Activated CD4-positive, alpha-beta T cell treated with anti-CD3 and anti-CD28 coated beads, Interleukin-2, amount 10 ng/mL, durations not matched to agents 24 days and 14 days (primary cell): ENCODE measurements around the gene UBE2D3. TPM values are rescaled to one million over a fixed set of nuclear protein-coding genes. Genes with fewer than 3 reads are reported as not detected.
"Not testable (repeated sequence)": the region's sequence is repeated elsewhere in the genome, so short reads cannot be mapped to it uniquely, and the experiment has no call there.

ENCODE experiments used
- DNase-seq: peaks from one replicate; pipeline ENCODE4 v3.0.0; 2022
- H3K27ac Mint-ChIP-seq: one replicate; pipeline ENCODE4 v1.8.0; 2022; ENCODE audit warnings: mild to moderate bottlenecking, mixed read lengths
- H3K27me3 Mint-ChIP-seq: one replicate; pipeline ENCODE4 v1.8.0; 2022; ENCODE audit warnings: mixed read lengths
- H3K36me3 Mint-ChIP-seq: one replicate; pipeline ENCODE4 v1.8.0; 2022; ENCODE audit warnings: low read depth, mild to moderate bottlenecking, mixed read lengths
- H3K4me1 Mint-ChIP-seq: one replicate; pipeline ENCODE4 v1.8.0; 2021; ENCODE audit warnings: mixed read lengths
- H3K4me3 Mint-ChIP-seq: one replicate; pipeline ENCODE4 v1.8.0; 2022; ENCODE audit warnings: mild to moderate bottlenecking, moderate library complexity, mixed read lengths
- H3K9me3 Mint-ChIP-seq: one replicate; pipeline ENCODE4 v1.8.0; 2021; ENCODE audit warnings: mixed read lengths
- intact Hi-C: fragments of 100-400 bp; cut with micrococcal nuclease; formaldehyde crosslinking; loops from one replicate; pipeline ENCODE4 v1.15.1; 2023
- total RNA-seq: library from RNA; stranded (reverse); gene quantifications from 2 replicates; pipeline ENCODE4 v1.2.3, GENCODE V29; 2022

The UBE2D3 gene
- total RNA-seq, 1 donor from 2014 or later: 488 TPM

GRCh38 chr4:102825261-102826091, 1.9 kb downstream of the UBE2D3 start:
- H3K27ac Mint-ChIP-seq: no peak overlapping the region
- peaks cover 30% of the 10 kb centered on the region for H3K36me3 Mint-ChIP-seq
- no peak overlapping the region for H3K4me3 Mint-ChIP-seq
- DNase-seq: peak; percentile 81
- no peaks in the 10 kb centered on the region for H3K27me3 Mint-ChIP-seq
- no peaks in the 10 kb centered on the region for H3K9me3 Mint-ChIP-seq
- intact Hi-C loops: loop anchor here (2.0 to 5.0 kb wide), 4 partner anchors 17 to 393 kb away; no protein-coding TSS in a partner anchor
- H3K4me1 Mint-ChIP-seq: peaks cover 36% of the 10 kb centered on the region

GRCh38 chr4:102824398-102824797, 3.0 kb downstream of the UBE2D3 start:
- peaks cover 38% of the 10 kb centered on the region for H3K36me3 Mint-ChIP-seq
- H3K27me3 Mint-ChIP-seq: no peaks in the 10 kb centered on the region
- DNase-seq: no peak
- H3K9me3 Mint-ChIP-seq: no peaks in the 10 kb centered on the region
- intact Hi-C loops: loop anchor here (2.0 kb wide), 1 partner anchor 16 kb away; no protein-coding TSS in a partner anchor
- peak overlapping the region; percentile 61 for H3K27ac Mint-ChIP-seq
- no peak overlapping the region for H3K4me3 Mint-ChIP-seq
- H3K4me1 Mint-ChIP-seq: peaks cover 43% of the 10 kb centered on the region

- Mint-ChIP-seq H3K27me3 (no peaks in the 10 kb centered on the region), H3K9me3 (no peaks in the 10 kb centered on the region), H3K27ac (no peak overlapping the region), H3K36me3 (peaks cover 38% of the 10 kb centered on the region), H3K4me1 (peaks cover 40% of the 10 kb centered on the region), H3K4me3 (peak overlapping the region; percentile 86)
- DNase-seq: no peak
- intact Hi-C loops: loop anchor here (2.0 kb wide), 1 partner anchor 15 kb away; no protein-coding TSS in a partner anchor
Measured at GRCh38 chr4:102823897-102824296, 3.5 kb downstream of the UBE2D3 start.

- Mint-ChIP-seq H3K4me1 (peaks cover 41% of the 10 kb centered on the region), H3K4me3 (peak overlapping the region; percentile 86), H3K36me3 (peaks cover 42% of the 10 kb centered on the region), H3K27ac (peak overlapping the region; percentile 26), H3K27me3 (no peaks in the 10 kb centered on the region), H3K9me3 (no peaks in the 10 kb centered on the region)
- intact Hi-C loops: no loop called here
- no peak for DNase-seq
Measured at GRCh38 chr4:102823464-102823863, 3.9 kb downstream of the UBE2D3 start.

- DNase-seq: peak; percentile 78
- Mint-ChIP-seq H3K27ac (peak overlapping the region; percentile 86), H3K27me3 (no peaks in the 10 kb centered on the region), H3K4me3 (peak overlapping the region; percentile 81), H3K4me1 (peaks cover 63% of the 10 kb centered on the region), H3K9me3 (no peaks in the 10 kb centered on the region), H3K36me3 (peaks cover 64% of the 10 kb centered on the region)
- intact Hi-C loops: loop anchor here (1.0 to 2.0 kb wide), 2 partner anchors 8 to 59 kb away; partner anchors contain the start of genes MANBA and UBE2D3
Measured at GRCh38 chr4:102819588-102820365, 7.6 kb downstream of the UBE2D3 start.

GRCh38 chr4:102819100-102819499, 8.3 kb downstream of the UBE2D3 start:
- intact Hi-C loops: loop anchor here (1.0 to 2.0 kb wide), 2 partner anchors 8 to 58 kb away; partner anchors contain the start of genes MANBA and UBE2D3

GRCh38 chr4:102817613-102818268, 9.6 kb downstream of the UBE2D3 start:
- intact Hi-C loops: loop anchor here (2.0 kb wide), 1 partner anchor 57 kb away; the partner anchor contains the start of gene MANBA
- H3K27me3 Mint-ChIP-seq: no peaks in the 10 kb centered on the region
- peaks cover 63% of the 10 kb centered on the region for H3K36me3 Mint-ChIP-seq
- peaks cover 66% of the 10 kb centered on the region for H3K4me1 Mint-ChIP-seq
- H3K27ac Mint-ChIP-seq: peak overlapping the region; percentile 83
- no peak for DNase-seq
- peak overlapping the region; percentile 70 for H3K4me3 Mint-ChIP-seq
- H3K9me3 Mint-ChIP-seq: no peaks in the 10 kb centered on the region

More at GRCh38 chr4:102819100-102819499, 8.3 kb downstream of the UBE2D3 start:
- peaks cover 63% of the 10 kb centered on the region for H3K36me3 Mint-ChIP-seq
- not testable (repeated sequence) for H3K9me3 Mint-ChIP-seq, H3K27me3 Mint-ChIP-seq, DNase-seq
- peak overlapping the region; percentile 70 for H3K4me3 Mint-ChIP-seq
- peaks cover 62% of the 10 kb centered on the region for H3K4me1 Mint-ChIP-seq
- peak overlapping the region; percentile 86 for H3K27ac Mint-ChIP-seq

GRCh38 chr4:102817021-102817605, 10.2 kb downstream of the UBE2D3 start:
- Mint-ChIP-seq H3K4me3 (peak overlapping the region; percentile 70), H3K27me3 (no peaks in the 10 kb centered on the region), H3K9me3 (no peaks in the 10 kb centered on the region), H3K36me3 (peaks cover 57% of the 10 kb centered on the region), H3K27ac (peak overlapping the region; percentile 83), H3K4me1 (peaks cover 61% of the 10 kb centered on the region)
- intact Hi-C loops: no loop called here
- DNase-seq: no peak

GRCh38 chr4:102815981-102816380, 11.4 kb downstream of the UBE2D3 start:
- peaks cover 66% of the 10 kb centered on the region for H3K4me1 Mint-ChIP-seq
- peaks cover 62% of the 10 kb centered on the region for H3K36me3 Mint-ChIP-seq
- no peak for DNase-seq
- H3K27ac Mint-ChIP-seq: peak overlapping the region; percentile 78
- H3K4me3 Mint-ChIP-seq: peak overlapping the region; percentile 53
- H3K27me3 Mint-ChIP-seq: no peaks in the 10 kb centered on the region
- no peaks in the 10 kb centered on the region for H3K9me3 Mint-ChIP-seq
- intact Hi-C loops: no loop called here

- Mint-ChIP-seq H3K4me3 (peak overlapping the region; percentile 1), H3K27me3 (no peaks in the 10 kb centered on the region), H3K36me3 (peaks cover 68% of the 10 kb centered on the region), H3K4me1 (peaks cover 51% of the 10 kb centered on the region), H3K9me3 (no peaks in the 10 kb centered on the region), H3K27ac (peak overlapping the region; percentile 55)
- DNase-seq: no peak
- intact Hi-C loops: loop anchor here (2.0 kb wide), 2 partner anchors 15 kb away; no protein-coding TSS in a partner anchor
Measured at GRCh38 chr4:102809691-102810090, 17.7 kb downstream of the UBE2D3 start.

GRCh38 chr4:102809190-102809589, 18.2 kb downstream of the UBE2D3 start:
- H3K27ac Mint-ChIP-seq: peak overlapping the region; percentile 71
- H3K4me3 Mint-ChIP-seq: no peak overlapping the region
- H3K4me1 Mint-ChIP-seq: peaks cover 49% of the 10 kb centered on the region

GRCh38 chr4:102808009-102808408, 19.3 kb downstream of the UBE2D3 start:
- H3K4me3 Mint-ChIP-seq: no peak overlapping the region
- DNase-seq: no peak
- H3K27me3 Mint-ChIP-seq: no peaks in the 10 kb centered on the region
- H3K36me3 Mint-ChIP-seq: peaks cover 63% of the 10 kb centered on the region
- peaks cover 41% of the 10 kb centered on the region for H3K4me1 Mint-ChIP-seq
- intact Hi-C loops: loop anchor here (2.0 kb wide), 2 partner anchors 13 to 17 kb away; no protein-coding TSS in a partner anchor
- no peaks in the 10 kb centered on the region for H3K9me3 Mint-ChIP-seq
- H3K27ac Mint-ChIP-seq: no peak overlapping the region

More at GRCh38 chr4:102809190-102809589, 18.2 kb downstream of the UBE2D3 start:
- DNase-seq: no peak
- peaks cover 67% of the 10 kb centered on the region for H3K36me3 Mint-ChIP-seq
- intact Hi-C loops: loop anchor here (2.0 kb wide), 2 partner anchors 14 to 16 kb away; no protein-coding TSS in a partner anchor
- H3K9me3 Mint-ChIP-seq: no peaks in the 10 kb centered on the region
- no peaks in the 10 kb centered on the region for H3K27me3 Mint-ChIP-seq

GRCh38 chr4:102807345-102807744, 20.0 kb downstream of the UBE2D3 start:
- Mint-ChIP-seq H3K27ac (no peak overlapping the region), H3K36me3 (peaks cover 66% of the 10 kb centered on the region), H3K4me3 (no peak overlapping the region), H3K27me3 (no peaks in the 10 kb centered on the region), H3K9me3 (no peaks in the 10 kb centered on the region), H3K4me1 (peaks cover 40% of the 10 kb centered on the region)
- DNase-seq: no peak
- intact Hi-C loops: no loop called here
